ENCODE results near the gene PRKCA.

The PRKCA gene

GRCh38 chr17:66414561-66415175, 112.3 kb downstream of the PRKCA start:
- DNase-seq (ENCODE audit: low read depth), result no peak

DNA sequence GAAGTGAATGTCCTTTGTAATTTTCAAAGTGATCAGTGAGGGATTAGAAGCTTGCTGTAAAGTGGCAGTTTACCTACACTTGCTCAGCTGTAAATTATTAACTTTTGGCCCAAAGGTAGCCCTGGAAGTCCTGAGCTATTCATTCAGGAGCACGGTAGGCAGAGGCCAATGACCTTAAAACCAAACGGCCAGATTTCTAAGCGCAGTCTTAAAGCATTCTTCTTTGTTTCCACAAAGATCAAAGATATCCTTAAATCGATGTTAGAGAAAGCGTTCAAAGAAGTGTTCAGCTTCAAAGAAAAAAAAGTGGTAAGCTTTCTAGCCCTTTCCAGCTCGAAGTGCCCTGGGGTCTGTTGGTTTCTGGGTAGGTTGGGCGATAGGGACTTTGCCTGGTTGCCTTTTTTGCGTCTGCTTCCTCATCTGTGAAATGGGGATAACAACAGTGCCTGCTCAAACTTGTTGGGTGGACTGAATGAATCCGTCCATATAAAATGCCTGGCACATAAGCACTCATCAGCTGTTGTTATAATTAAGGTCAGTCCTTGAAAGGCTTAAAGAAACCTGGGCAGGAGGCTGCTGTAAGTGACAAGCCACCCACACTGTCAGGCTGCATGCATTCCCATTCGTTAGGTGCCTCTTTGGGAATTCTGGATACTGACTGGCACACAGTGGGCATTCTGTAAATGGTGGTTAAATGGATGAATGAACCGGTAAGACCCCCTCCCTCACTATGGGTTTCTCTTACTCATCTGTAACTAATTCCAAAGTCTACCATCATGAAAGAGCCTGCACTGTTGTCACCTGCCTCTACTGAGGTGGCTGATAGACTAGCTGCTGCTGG, 113.2 kb downstream of the PRKCA start:
- no peak for DNase-seq (ENCODE audit: low read depth)

- no peak for DNase-seq (ENCODE audit: low read depth)
Observed at GRCh38 chr17:66416207-66416940, 114.0 kb downstream of the PRKCA start.

DNA sequence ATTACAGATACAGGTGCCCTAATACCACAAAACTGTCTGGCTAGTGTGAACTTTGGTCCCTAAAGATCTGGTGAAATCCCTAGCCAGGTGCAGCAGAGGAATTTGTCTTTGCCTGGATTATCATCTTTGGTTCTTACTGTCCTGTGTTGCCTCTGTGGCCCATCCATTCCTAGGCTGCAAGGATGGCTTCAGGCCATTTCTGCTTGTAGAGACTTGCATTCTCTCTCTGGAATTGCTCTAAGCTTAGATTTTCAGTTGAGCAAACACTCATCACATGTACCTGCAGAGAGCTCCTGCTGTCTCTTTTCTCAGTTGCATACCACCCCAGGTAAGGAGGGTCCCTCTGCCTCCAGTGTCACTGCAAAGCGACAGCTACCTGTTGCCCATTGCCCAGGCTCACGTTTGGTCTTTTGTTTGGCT, 114.9 kb downstream of the PRKCA start:
- DNase-seq (ENCODE audit: low read depth), result no peak

- no peak for DNase-seq (ENCODE audit: low read depth)
Observed at GRCh38 chr17:66420961-66421371, 118.6 kb downstream of the PRKCA start.

- DNase-seq (ENCODE audit: low read depth), result no peak
Observed at GRCh38 chr17:66422186-66422585, 119.8 kb downstream of the PRKCA start.

DNA sequence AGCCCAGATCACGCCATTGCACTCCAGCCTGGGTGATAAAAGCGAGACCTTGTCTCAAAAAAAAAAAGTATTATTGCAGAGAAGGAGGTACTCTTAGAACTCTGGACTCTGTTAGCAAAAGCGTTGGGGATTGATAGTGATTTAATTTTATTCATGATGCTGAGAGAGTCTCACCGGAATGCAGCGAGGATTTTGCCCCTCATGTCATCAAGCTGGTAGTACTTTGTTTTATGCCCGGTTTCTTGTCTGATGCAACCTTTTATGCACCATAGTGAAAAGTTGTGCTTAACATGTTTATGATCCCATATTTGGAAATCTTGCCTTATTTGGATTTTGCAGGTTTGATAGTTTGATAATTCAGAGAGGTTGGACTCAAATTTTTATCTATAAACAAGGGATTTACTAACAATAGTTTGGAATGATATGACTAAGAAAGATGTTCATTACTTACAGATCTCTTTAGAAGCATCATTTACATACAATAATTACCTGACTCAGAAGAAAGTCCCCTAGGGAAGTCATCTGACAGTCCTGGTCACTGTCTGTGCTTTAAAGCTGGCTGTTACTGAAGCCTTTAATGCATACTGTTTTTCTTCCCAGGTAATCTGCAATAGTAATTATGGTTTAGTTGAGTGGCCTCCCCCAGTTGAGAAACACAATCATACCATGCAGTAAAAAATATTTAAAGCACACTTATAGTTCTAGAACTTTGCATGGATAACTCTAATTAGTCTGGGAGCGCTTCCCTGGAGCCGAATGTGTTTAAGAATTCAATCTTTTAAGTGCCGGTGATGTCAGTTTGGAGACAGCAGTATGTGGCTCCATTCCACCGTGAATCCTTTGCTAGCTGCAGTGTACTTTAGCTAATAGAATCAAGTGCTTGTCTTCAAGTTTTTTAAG, 120.9 kb downstream of the PRKCA start:
- no peak for DNase-seq (ENCODE audit: low read depth)

DNA sequence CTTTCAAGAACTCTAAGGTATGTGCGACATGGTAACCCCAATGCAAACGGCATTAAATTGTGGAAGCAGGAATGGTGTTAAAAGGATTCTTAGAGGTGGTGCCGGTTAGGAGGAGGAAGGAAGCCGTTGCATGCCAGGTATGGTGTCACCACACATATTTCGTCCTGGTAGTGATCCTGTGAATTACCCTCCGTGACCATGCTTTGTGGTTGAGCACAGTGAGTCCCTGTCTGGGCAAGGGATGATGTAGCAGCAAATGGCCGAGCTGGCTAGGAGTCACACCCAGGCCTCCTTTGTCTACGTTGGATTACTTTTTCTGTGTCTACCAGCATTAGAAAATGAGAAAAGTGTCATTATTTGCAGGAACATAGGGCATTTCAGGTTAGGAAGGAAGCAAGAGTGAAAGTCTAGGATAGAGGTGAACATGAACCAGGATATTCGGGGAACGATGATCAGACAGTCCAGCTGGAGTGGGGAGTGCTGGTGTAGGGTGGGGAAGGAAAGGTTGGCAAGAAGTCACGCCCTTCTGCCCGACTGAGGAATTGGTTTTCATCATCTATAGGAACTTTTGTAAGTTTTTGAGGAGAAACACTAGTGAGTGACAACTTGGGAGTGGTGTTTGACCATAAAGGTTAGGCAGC, 123.5 kb downstream of the PRKCA start:
- no peak for DNase-seq (ENCODE audit: low read depth)

GRCh38 chr17:66426397-66427033, 124.1 kb downstream of the PRKCA start:
- no peak for DNase-seq (ENCODE audit: low read depth)

- no peak for DNase-seq (ENCODE audit: low read depth)
Observed at GRCh38 chr17:66427134-66427533, 124.7 kb downstream of the PRKCA start.

GRCh38 chr17:66429680-66430079, 127.3 kb downstream of the PRKCA start:
- no peak for DNase-seq (ENCODE audit: low read depth)

- DNase-seq (ENCODE audit: low read depth), result no peak
Observed at GRCh38 chr17:66430846-66431795, 128.7 kb downstream of the PRKCA start.

- DNase-seq (ENCODE audit: low read depth), result no peak
Observed at GRCh38 chr17:66431910-66432309, 129.5 kb downstream of the PRKCA start.

- DNase-seq (ENCODE audit: low read depth), result no peak
Observed at GRCh38 chr17:66432411-66432957, 130.1 kb downstream of the PRKCA start.

- DNase-seq (ENCODE audit: low read depth), result no peak
Observed at GRCh38 chr17:66432996-66433551, 130.7 kb downstream of the PRKCA start.

- DNase-seq (ENCODE audit: low read depth), result no peak
Observed at GRCh38 chr17:66435182-66435581, 132.8 kb downstream of the PRKCA start.

- no peak for DNase-seq (ENCODE audit: low read depth)
Observed at GRCh38 chr17:66436631-66437030, 134.2 kb downstream of the PRKCA start.

DNA sequence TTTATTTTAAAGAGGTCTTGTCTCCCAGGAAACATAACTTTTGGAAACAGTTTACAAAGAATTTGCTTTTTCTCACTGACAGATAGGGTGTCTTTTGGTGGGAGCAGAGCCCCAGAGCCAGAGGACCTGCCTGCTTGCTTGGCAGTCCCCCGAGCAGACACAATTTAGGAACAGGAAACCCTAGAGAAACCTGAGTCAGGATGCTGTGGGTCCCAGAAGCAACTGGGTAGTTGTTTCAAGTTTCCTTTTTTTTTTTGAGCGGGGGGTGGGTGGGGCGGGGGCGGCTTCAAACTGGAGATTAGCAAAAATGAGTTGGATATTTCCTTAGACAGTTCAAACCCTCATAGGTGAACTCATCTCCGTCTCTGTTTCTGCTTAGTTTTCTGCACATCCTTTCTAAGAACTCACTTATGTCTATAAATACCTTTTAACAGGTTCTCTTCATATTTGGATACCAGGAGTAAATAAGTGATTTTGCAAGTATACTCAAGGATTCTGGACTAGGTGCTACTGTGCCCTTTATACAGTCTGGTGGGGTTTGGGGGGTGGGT, 135.1 kb downstream of the PRKCA start:
- DNase-seq (ENCODE audit: low read depth), result no peak

- no peak for DNase-seq (ENCODE audit: low read depth)
Observed at GRCh38 chr17:66438101-66438500, 135.7 kb downstream of the PRKCA start.
